Neural cell (in vitro differentiated cells): ENCODE results near the gene SSC5D. TPM values are rescaled to one million over a fixed set of nuclear protein-coding genes. Genes with fewer than 3 reads are reported as not detected.

ENCODE experiments used
- H2AFZ ChIP-seq: fragments of 200-600, 300-800 bp; sonication (generic), shearing (Covaris generic); 2 replicates; pipeline ENCODE4 v1.6.0; 2014; ENCODE audit warnings: low read depth, mild to moderate bottlenecking, antibody characterized with exemption, low read length, moderate library complexity
- H3F3A ChIP-seq: fragments of 200-600 bp; shearing (Covaris generic); 2 replicates; pipeline ENCODE4 v1.6.1; 2016; ENCODE audit warnings: mild to moderate bottlenecking, moderate library complexity, mixed read lengths, antibody characterized with exemption, low read length; ENCODE audit not compliant: insufficient read depth, poor library complexity, severe bottlenecking
- H3K27ac ChIP-seq: fragments of 200-600, 300-800 bp; sonication (generic), shearing (Covaris generic); 2 replicates; pipeline ENCODE4 v1.5.1; 2014; ENCODE audit warnings: mild to moderate bottlenecking, low read length, moderate library complexity
- H3K27me3 ChIP-seq: fragments of 300-800, 200-600 bp; sonication (generic), shearing (Covaris generic); 2 replicates; pipeline ENCODE4 v1.6.0; 2014; ENCODE audit warnings: mild to moderate bottlenecking, low read depth, low read length, moderate library complexity; ENCODE audit not compliant: insufficient read depth
- H3K36me3 ChIP-seq: fragments of 300-800, 200-600 bp; sonication (generic), shearing (Covaris generic); 2 replicates; pipeline ENCODE4 v1.5.1; 2014; ENCODE audit warnings: mild to moderate bottlenecking, antibody characterized with exemption, low read length, moderate library complexity; ENCODE audit not compliant: insufficient read depth
- H3K4me2 ChIP-seq: fragments of 300-800, 200-600 bp; sonication (generic), shearing (Covaris generic); 2 replicates; pipeline ENCODE4 v1.6.0; 2014; ENCODE audit warnings: mild to moderate bottlenecking, low read length
- H3K4me3 ChIP-seq: fragments of 300-800, 200-600 bp; sonication (generic), shearing (Covaris generic); 2 replicates; pipeline ENCODE4 v1.5.1; 2014; ENCODE audit warnings: mild to moderate bottlenecking, low read length, moderate library complexity
- H3K79me2 ChIP-seq: fragments of 200-600 bp; shearing (Covaris generic); replicated peaks from 2 replicates; pipeline ENCODE4 v1.6.0; 2014; ENCODE audit warnings: mild to moderate bottlenecking, low read length, moderate library complexity; ENCODE audit not compliant: insufficient read depth
- H3K9ac ChIP-seq: fragments of 300-800, 200-600 bp; sonication (generic), shearing (Covaris generic); 2 replicates; pipeline ENCODE4 v1.6.1; 2016; ENCODE audit warnings: mild to moderate bottlenecking, low read length, mixed read lengths
- H3K9me2 ChIP-seq: fragments of 200-600 bp; shearing (Covaris generic); 2 replicates; pipeline ENCODE4 v1.6.1; 2016; ENCODE audit warnings: mild to moderate bottlenecking, low read length, mixed read lengths; ENCODE audit not compliant: insufficient read depth
- H3K9me3 ChIP-seq: fragments of 200-600, 300-800 bp; sonication (generic), shearing (Covaris generic); 2 replicates; pipeline ENCODE4 v1.6.1; 2016; ENCODE audit warnings: mild to moderate bottlenecking, mixed run types, low read length, moderate library complexity, mixed read lengths
- H4K20me1 ChIP-seq: fragments of 200-600 bp; shearing (Covaris generic); 2 replicates; pipeline ENCODE4 v1.6.1; 2016; ENCODE audit warnings: mild to moderate bottlenecking, mixed run types; ENCODE audit not compliant: insufficient read depth
- EP300 ChIP-seq: fragments of 450-650 bp; conservative IDR thresholded peaks from 2 replicates; pipeline ENCODE4 v1.6.1; 2014; ENCODE audit warnings: antibody characterized with exemption, mild to moderate bottlenecking, moderate library complexity; ENCODE audit not compliant: poor library complexity, severe bottlenecking
- EZH2 ChIP-seq: fragments of 200-600, 300-800 bp; shearing (Covaris generic), sonication (generic); IDR thresholded peaks from 2 replicates; pipeline ENCODE4 v1.6.1; 2014; ENCODE audit warnings: antibody characterized with exemption, low read length, borderline replicate concordance, mild to moderate bottlenecking; ENCODE audit not compliant: insufficient read depth, poor library complexity, severe bottlenecking
- MXI1 ChIP-seq: fragments of 450-650 bp; conservative IDR thresholded peaks from 2 replicates; pipeline ENCODE4 v1.6.1; 2014; ENCODE audit warnings: antibody characterized with exemption, mild to moderate bottlenecking; ENCODE audit not compliant: poor library complexity, severe bottlenecking
- POLR2AphosphoS5 ChIP-seq: IDR thresholded peaks from 2 replicates; pipeline ENCODE4 v1.6.1; 2012
- RAD21 ChIP-seq: fragments of 450-650 bp; conservative IDR thresholded peaks from 2 replicates; pipeline ENCODE4 v1.6.1; 2014; ENCODE audit warnings: antibody characterized with exemption, mild to moderate bottlenecking, moderate library complexity
- REST ChIP-seq: IDR thresholded peaks from 2 replicates; pipeline ENCODE4 v1.6.1; 2012; ENCODE audit warnings: borderline replicate concordance
- SMC3 ChIP-seq: fragments of 450-650 bp; conservative IDR thresholded peaks from 2 replicates; pipeline ENCODE4 v1.6.1; 2014; ENCODE audit warnings: antibody characterized with exemption, mild to moderate bottlenecking, moderate library complexity; ENCODE audit not compliant: poor library complexity
- TAF1 ChIP-seq: IDR thresholded peaks from 2 replicates; pipeline ENCODE4 v1.6.1; 2012; ENCODE audit warnings: low read depth
- polyA plus RNA-seq: library from polyadenylated mRNA; depleted of rRNA; stranded (reverse); fragments of >200 nt; gene quantifications from 2 replicates; pipeline ENCODE4 v1.2.3, GENCODE V29; 2014
- TF ChIP-seq, protein P1 (sequence below): fragments of 450-650 bp; IDR thresholded peaks from 2 replicates; pipeline ENCODE4 v1.5.1; 2014; ENCODE audit warnings: antibody characterized with exemption, mild to moderate bottlenecking, moderate library complexity; ENCODE audit not compliant: poor library complexity, severe bottlenecking

SSC5D gene
- polyA plus RNA-seq, 1 donor from 2014 or later = 0.45 TPM

GRCh38 chr19:55481794-55482155 is 6.5 kb upstream of the SSC5D start:
- Histone ChIP-seq H3K27ac (no peak overlapping the region), H3F3A (no peaks in the 10 kb centered on the region), H3K4me2 (no peak overlapping the region), H3K79me2 (peaks cover 22% of the 10 kb centered on the region), H2AFZ (no peak overlapping the region), H3K27me3 (no peaks in the 10 kb centered on the region), H3K4me3 (no peak overlapping the region), H3K9me2 (no peaks in the 10 kb centered on the region), H4K20me1 (no peaks in the 10 kb centered on the region), H3K9ac (no peak overlapping the region), H3K36me3 (no peaks in the 10 kb centered on the region), H3K9me3 (no peaks in the 10 kb centered on the region)
- TF ChIP-seq MXI1 (no peak), EZH2 (no peak), SMC3 (no peak), RAD21 (no peak), REST (no peak), EP300 (no peak), TAF1 (no peak), POLR2AphosphoS5 (no peak)
- TF ChIP-seq, protein P1, sequence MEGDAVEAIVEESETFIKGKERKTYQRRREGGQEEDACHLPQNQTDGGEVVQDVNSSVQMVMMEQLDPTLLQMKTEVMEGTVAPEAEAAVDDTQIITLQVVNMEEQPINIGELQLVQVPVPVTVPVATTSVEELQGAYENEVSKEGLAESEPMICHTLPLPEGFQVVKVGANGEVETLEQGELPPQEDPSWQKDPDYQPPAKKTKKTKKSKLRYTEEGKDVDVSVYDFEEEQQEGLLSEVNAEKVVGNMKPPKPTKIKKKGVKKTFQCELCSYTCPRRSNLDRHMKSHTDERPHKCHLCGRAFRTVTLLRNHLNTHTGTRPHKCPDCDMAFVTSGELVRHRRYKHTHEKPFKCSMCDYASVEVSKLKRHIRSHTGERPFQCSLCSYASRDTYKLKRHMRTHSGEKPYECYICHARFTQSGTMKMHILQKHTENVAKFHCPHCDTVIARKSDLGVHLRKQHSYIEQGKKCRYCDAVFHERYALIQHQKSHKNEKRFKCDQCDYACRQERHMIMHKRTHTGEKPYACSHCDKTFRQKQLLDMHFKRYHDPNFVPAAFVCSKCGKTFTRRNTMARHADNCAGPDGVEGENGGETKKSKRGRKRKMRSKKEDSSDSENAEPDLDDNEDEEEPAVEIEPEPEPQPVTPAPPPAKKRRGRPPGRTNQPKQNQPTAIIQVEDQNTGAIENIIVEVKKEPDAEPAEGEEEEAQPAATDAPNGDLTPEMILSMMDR = no peak

GRCh38 chr19:55482156-55482961 is 5.9 kb upstream of the SSC5D start:
- no peak overlapping the region for H2AFZ ChIP-seq
- no peaks in the 10 kb centered on the region for H3K36me3 ChIP-seq
- no peaks in the 10 kb centered on the region for H3K9me2 ChIP-seq
- H4K20me1 ChIP-seq = no peaks in the 10 kb centered on the region
- H3K9ac ChIP-seq = no peak overlapping the region
- no peak overlapping the region for H3K27ac ChIP-seq
- H3K9me3 ChIP-seq = no peaks in the 10 kb centered on the region
- peaks cover 22% of the 10 kb centered on the region for H3K79me2 ChIP-seq
- H3K27me3 ChIP-seq = no peaks in the 10 kb centered on the region
- TF ChIP-seq, protein P1 = no peak
- no peak for TF ChIP-seq POLR2AphosphoS5
- no peak for TF ChIP-seq REST
- no peak for TF ChIP-seq EZH2
- TF ChIP-seq TAF1 = no peak
- H3F3A ChIP-seq = no peaks in the 10 kb centered on the region
- H3K4me2 ChIP-seq = no peak overlapping the region
- no peak overlapping the region for H3K4me3 ChIP-seq
